Measurements from ENCODE around the gene NEK10. TPM values are rescaled to one million over a fixed set of nuclear protein-coding genes. Genes with fewer than 3 reads are reported as not detected.

NEK10 gene
- total RNA-seq, 1 experiment from 2014 or later, result 0.34 TPM

GRCh38 chr3:27279123-27279522 lies 90.1 kb downstream of the NEK10 start:
- H3K4me3 ChIP-seq (ENCODE audit: low read depth, low read length, poor library complexity, severe bottlenecking), result no peak overlapping the region
- intact Hi-C loops (cut with micrococcal nuclease; ENCODE audit: unreplicated experiment), result loop anchor here (1.0 kb wide), 1 partner anchor 145 kb away; no protein-coding TSS in a partner anchor
- TF ChIP-seq EZH2 (IDR thresholded peaks at IDR 0.05; ENCODE audit: borderline replicate concordance, low read depth, low read length, poor library complexity, severe bottlenecking), result no peak
- peak; percentile 55; the same call in 1 of the 2 replicates for TF ChIP-seq CTCF (conservative IDR thresholded peaks at IDR 0.05; ENCODE audit: low read depth, low read length)
- H3K4me1 ChIP-seq (ENCODE audit: insufficient read depth, low read length, poor library complexity, severe bottlenecking), result no peaks in the 10 kb centered on the region
- H3K27me3 ChIP-seq (replicated peaks; ENCODE audit: insufficient read depth, low read depth, low read length, poor library complexity), result no peaks in the 10 kb centered on the region
- no peaks in the 10 kb centered on the region for H3K9me3 ChIP-seq (ENCODE audit: low read depth, low read length, poor library complexity, severe bottlenecking)
- DNase-seq (ENCODE audit: low spot score), result peak; percentile 29
- ChIA-PET CTCF (interaction anchor here (0.6 kb wide), 1 partner anchor 904 kb away, joined by 3 read pairs; no protein-coding TSS in a partner anchor), POLR2A (ENCODE audit: low non-redundant PET) (no interaction called here)
- H3K36me3 ChIP-seq (ENCODE audit: insufficient read depth, low read length, poor library complexity, severe bottlenecking), result no peaks in the 10 kb centered on the region
- H3K27ac ChIP-seq (ENCODE audit: low read depth, low read length, poor library complexity, severe bottlenecking), result no peak overlapping the region
- BruUV-seq (replicated peaks), result no TSS peak

DNA sequence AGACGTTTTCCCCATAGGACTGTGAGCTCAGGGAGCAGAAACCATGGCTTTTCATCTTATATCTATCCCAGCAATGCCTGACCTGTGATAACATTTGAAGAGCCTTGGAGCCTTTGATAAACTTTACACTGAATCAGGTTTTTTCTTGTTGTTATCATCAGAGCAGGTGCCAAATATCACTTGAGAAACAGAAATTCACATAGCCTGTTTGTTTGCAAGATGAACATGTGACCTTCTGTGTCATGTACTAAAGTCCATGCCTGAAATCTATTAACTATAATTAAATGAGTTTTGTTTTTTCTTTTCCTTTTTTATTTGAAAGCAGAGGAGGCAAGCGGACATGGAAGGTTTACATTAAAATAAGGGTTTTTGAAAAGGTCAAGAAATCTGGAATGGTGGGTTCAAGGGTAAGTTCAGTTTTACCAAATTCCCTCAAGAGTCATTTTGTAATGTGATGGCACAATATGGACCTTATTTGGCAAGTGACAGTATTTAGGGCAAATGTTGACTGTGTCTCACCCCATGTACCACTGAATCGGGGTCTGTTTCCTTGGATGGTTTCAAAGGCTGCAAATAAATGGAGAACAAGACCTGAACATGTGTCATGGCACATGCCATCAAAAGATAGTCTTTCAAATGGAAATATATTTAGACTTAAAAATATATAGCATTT lies 90.7 kb downstream of the NEK10 start:
- POLR2A ChIA-PET (ENCODE audit: low non-redundant PET), result no interaction called here
- CTCF ChIA-PET, result no interaction called here
- intact Hi-C loops (cut with micrococcal nuclease; ENCODE audit: unreplicated experiment), result loop anchor here (1.0 kb wide), 1 partner anchor 144 kb away; no protein-coding TSS in a partner anchor

DNA sequence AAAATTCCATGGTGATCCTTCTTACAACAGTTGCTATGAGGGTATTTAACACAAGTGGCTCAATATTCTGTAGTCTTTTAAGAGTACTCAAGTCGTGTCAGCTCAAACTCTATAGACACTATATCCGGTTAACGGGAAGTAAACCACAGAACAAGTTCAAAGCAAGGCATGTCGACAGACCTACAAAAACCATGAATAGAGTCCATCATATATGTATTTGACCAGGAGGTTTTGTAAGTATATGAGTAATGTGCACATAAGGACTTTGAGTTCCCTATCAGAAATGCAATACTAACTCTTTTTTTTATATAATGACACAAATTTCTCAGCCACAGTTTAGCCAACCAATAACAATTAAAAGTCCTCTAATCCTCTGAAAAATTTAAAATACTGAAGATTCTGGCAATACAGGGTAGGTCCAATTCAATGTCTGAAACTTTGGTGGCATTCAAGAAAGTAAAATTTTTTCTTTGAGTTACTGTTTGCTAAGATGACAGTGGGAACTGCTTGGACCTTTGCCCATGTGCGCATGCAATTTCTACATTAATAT lies 93.7 kb downstream of the NEK10 start:
- Histone ChIP-seq H3K27me3 (replicated peaks; ENCODE audit: insufficient read depth, low read depth, low read length, poor library complexity) (no peaks in the 10 kb centered on the region), H3K4me1 (ENCODE audit: insufficient read depth, low read length, poor library complexity, severe bottlenecking) (no peaks in the 10 kb centered on the region), H3K4me3 (ENCODE audit: low read depth, low read length, poor library complexity, severe bottlenecking) (no peak overlapping the region), H3K9me3 (ENCODE audit: low read depth, low read length, poor library complexity, severe bottlenecking) (no peaks in the 10 kb centered on the region), H3K36me3 (ENCODE audit: insufficient read depth, low read length, poor library complexity, severe bottlenecking) (no peaks in the 10 kb centered on the region), H3K27ac (ENCODE audit: low read depth, low read length, poor library complexity, severe bottlenecking) (no peak overlapping the region)
- no peak for DNase-seq (ENCODE audit: low spot score)
- intact Hi-C loops (cut with micrococcal nuclease; ENCODE audit: unreplicated experiment), result no loop called here
- TF ChIP-seq EZH2 (IDR thresholded peaks at IDR 0.05; ENCODE audit: borderline replicate concordance, low read depth, low read length, poor library complexity, severe bottlenecking) (no peak), CTCF (conservative IDR thresholded peaks at IDR 0.05; ENCODE audit: low read depth, low read length) (no peak)
- BruUV-seq (replicated peaks), result no TSS peak
- ChIA-PET POLR2A (ENCODE audit: low non-redundant PET) (no interaction called here), CTCF (no interaction called here)

More for the DNA sequence above, 90.7 kb downstream of the NEK10 start:
- no peaks in the 10 kb centered on the region for H3K27me3 ChIP-seq (replicated peaks; ENCODE audit: insufficient read depth, low read depth, low read length, poor library complexity)
- H3K27ac ChIP-seq (ENCODE audit: low read depth, low read length, poor library complexity, severe bottlenecking), result no peak overlapping the region
- no peaks in the 10 kb centered on the region for H3K36me3 ChIP-seq (ENCODE audit: insufficient read depth, low read length, poor library complexity, severe bottlenecking)
- no TSS peak for BruUV-seq (replicated peaks)
- H3K4me3 ChIP-seq (ENCODE audit: low read depth, low read length, poor library complexity, severe bottlenecking), result no peak overlapping the region
- no peak for DNase-seq (ENCODE audit: low spot score)
- H3K9me3 ChIP-seq (ENCODE audit: low read depth, low read length, poor library complexity, severe bottlenecking), result no peaks in the 10 kb centered on the region
- H3K4me1 ChIP-seq (ENCODE audit: insufficient read depth, low read length, poor library complexity, severe bottlenecking), result no peaks in the 10 kb centered on the region
- TF ChIP-seq EZH2 (IDR thresholded peaks at IDR 0.05; ENCODE audit: borderline replicate concordance, low read depth, low read length, poor library complexity, severe bottlenecking) (no peak), CTCF (conservative IDR thresholded peaks at IDR 0.05; ENCODE audit: low read depth, low read length) (no peak)
